ENCODE results near the gene FBLN2. TPM values are rescaled to one million over a fixed set of nuclear protein-coding genes. Genes with fewer than 3 reads are reported as not detected.

The FBLN2 gene
- polyA plus RNA-seq, 1 donor (not counting 4 experiments of a cell fraction or from before 2014, with no cell fraction given), result 0.72 TPM

DNA sequence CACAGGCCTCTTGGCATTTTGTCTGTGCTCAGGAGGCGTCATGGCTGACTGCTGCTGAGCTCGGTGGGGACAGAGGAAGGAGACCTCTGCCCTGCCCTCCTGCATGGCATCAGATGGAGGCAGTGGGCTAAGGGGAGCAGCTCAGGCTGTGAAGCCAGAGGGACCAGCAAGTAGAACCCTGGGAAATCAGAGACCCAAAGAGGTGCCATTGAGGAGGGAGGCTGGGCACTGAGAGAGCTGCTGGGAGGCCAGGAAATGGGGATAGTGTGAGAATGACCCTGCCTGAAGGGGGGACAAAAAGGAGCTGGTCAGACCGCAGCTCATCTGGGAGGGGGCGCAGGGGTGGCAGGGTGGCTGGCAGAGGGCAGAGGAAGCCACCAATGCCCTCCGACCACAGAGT, 136.8 kb downstream of the FBLN2 start:
- TF ChIP-seq, protein P1, sequence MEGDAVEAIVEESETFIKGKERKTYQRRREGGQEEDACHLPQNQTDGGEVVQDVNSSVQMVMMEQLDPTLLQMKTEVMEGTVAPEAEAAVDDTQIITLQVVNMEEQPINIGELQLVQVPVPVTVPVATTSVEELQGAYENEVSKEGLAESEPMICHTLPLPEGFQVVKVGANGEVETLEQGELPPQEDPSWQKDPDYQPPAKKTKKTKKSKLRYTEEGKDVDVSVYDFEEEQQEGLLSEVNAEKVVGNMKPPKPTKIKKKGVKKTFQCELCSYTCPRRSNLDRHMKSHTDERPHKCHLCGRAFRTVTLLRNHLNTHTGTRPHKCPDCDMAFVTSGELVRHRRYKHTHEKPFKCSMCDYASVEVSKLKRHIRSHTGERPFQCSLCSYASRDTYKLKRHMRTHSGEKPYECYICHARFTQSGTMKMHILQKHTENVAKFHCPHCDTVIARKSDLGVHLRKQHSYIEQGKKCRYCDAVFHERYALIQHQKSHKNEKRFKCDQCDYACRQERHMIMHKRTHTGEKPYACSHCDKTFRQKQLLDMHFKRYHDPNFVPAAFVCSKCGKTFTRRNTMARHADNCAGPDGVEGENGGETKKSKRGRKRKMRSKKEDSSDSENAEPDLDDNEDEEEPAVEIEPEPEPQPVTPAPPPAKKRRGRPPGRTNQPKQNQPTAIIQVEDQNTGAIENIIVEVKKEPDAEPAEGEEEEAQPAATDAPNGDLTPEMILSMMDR (optimal IDR thresholded peaks at IDR 0.05 in 1 of 3, IDR thresholded peaks at IDR 0.05 in 1 of 3, conservative IDR thresholded peaks at IDR 0.05 in 1 of 3; ENCODE audit: extremely low read depth in 1 of 3, insufficient read depth in 2 of 3, low read length in 3 of 3), result no peak
- no peak for TF ChIP-seq EZH2 (IDR thresholded peaks at IDR 0.05; ENCODE audit: low read length)
- Histone ChIP-seq H3K27ac (ENCODE audit: control insufficient read depth, insufficient read depth, low read length) (no peak overlapping the region), H3K79me2 (ENCODE audit: control insufficient read depth, insufficient read depth, low read length) (no peaks in the 10 kb centered on the region), H3K4me3 (ENCODE audit: control insufficient read depth in 2 of 3, extremely low read depth in 1 of 3, insufficient read depth in 2 of 3, low read depth in 1 of 3, low read length in 3 of 3) (no peak overlapping the region), H3K9me1 (ENCODE audit: control insufficient read depth, extremely low read depth, insufficient read depth, low read length) (no peaks in the 10 kb centered on the region), H4K20me1 (ENCODE audit: control insufficient read depth, extremely low read depth, insufficient read depth, low read length) (no peaks in the 10 kb centered on the region), H3K4me2 (ENCODE audit: control insufficient read depth, extremely low read depth, insufficient read depth, low read depth, low read length) (no peak overlapping the region), H3K9me3 (ENCODE audit: control insufficient read depth, low read depth, low read length) (no peaks in the 10 kb centered on the region), H3K36me3 (ENCODE audit: control insufficient read depth in 2 of 2, extremely low read depth in 1 of 2, insufficient read depth in 2 of 2, low read length in 2 of 2) (no peaks in the 10 kb centered on the region), H2AFZ (ENCODE audit: control insufficient read depth, low read length) (no peak overlapping the region), H3K27me3 (ENCODE audit: control insufficient read depth, extremely low read depth, insufficient read depth, low read length) (peaks cover 51% of the 10 kb centered on the region), H3K9ac (ENCODE audit: control insufficient read depth, extremely low read depth, insufficient read depth, low read length) (no peak overlapping the region), H3K4me1 (ENCODE audit: control insufficient read depth, extremely low read depth, insufficient read depth, low read length) (no peaks in the 10 kb centered on the region)
- dilution Hi-C loops (cut with MboI; ENCODE audit: extremely low pct_ligation_motif_present, low sequenced_read_pairs), result no loop called here
- FAIRE-seq (no peak), DNase-seq (ENCODE audit: low read depth, low spot score) (no peak)

DNA sequence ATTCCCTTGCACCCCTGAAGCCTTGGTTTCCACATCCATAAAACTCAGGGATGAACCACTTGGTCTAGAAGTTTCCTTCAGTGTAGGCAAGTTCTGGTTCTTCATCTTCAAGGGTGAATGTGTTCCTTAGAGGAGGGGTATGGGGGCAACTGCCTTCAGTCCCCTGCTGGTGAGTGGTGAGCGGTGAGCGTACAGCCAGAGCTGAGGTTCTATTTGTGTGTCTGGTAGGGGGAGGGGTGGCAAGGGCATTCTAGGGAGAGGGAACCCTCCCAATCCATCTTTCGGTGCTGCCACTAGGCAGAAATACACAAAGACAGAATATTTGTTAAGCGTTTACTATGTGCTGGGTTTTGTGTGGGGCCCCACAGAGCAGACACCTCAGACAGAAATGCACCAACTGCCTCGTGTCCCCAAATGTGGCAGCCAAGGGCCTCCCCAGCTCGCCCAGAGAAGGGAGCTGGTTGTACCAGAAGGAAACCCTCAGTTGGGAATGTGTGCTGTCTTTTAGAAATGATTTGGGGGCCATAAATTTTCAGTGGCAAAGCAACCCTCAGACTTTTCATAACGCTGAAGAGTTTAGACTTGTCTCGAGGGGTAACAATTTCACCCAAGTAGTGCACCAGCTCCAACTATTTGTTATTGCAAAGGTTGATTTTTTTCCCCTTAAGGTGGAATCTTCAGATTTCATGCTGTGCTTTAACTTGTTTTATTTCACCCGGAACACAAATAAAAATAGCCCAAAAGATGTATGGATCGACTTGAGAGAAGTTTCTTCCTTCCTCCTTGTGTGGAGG, 137.6 kb downstream of the FBLN2 start:
- H3K4me1 ChIP-seq (ENCODE audit: control insufficient read depth, extremely low read depth, insufficient read depth, low read length), result no peaks in the 10 kb centered on the region
- H3K27me3 ChIP-seq (ENCODE audit: control insufficient read depth, extremely low read depth, insufficient read depth, low read length), result peaks cover 51% of the 10 kb centered on the region
- H3K4me2 ChIP-seq (ENCODE audit: control insufficient read depth, extremely low read depth, insufficient read depth, low read depth, low read length), result no peak overlapping the region
- H3K36me3 ChIP-seq (ENCODE audit: control insufficient read depth in 2 of 2, extremely low read depth in 1 of 2, insufficient read depth in 2 of 2, low read length in 2 of 2), result no peaks in the 10 kb centered on the region
- no peaks in the 10 kb centered on the region for H3K9me1 ChIP-seq (ENCODE audit: control insufficient read depth, extremely low read depth, insufficient read depth, low read length)
- TF ChIP-seq, protein P1 (optimal IDR thresholded peaks at IDR 0.05 in 1 of 3, IDR thresholded peaks at IDR 0.05 in 1 of 3, conservative IDR thresholded peaks at IDR 0.05 in 1 of 3; ENCODE audit: extremely low read depth in 1 of 3, insufficient read depth in 2 of 3, low read length in 3 of 3), result no peak
- no peak for TF ChIP-seq EZH2 (IDR thresholded peaks at IDR 0.05; ENCODE audit: low read length)
- DNase-seq (ENCODE audit: low read depth, low spot score) (no peak), FAIRE-seq (no peak)
- H2AFZ ChIP-seq (ENCODE audit: control insufficient read depth, low read length), result no peak overlapping the region
- no peaks in the 10 kb centered on the region for H3K9me3 ChIP-seq (ENCODE audit: control insufficient read depth, low read depth, low read length)
- dilution Hi-C loops (cut with MboI; ENCODE audit: extremely low pct_ligation_motif_present, low sequenced_read_pairs), result no loop called here
- H3K79me2 ChIP-seq (ENCODE audit: control insufficient read depth, insufficient read depth, low read length), result no peaks in the 10 kb centered on the region
- no peak overlapping the region for H3K4me3 ChIP-seq (ENCODE audit: control insufficient read depth in 2 of 3, extremely low read depth in 1 of 3, insufficient read depth in 2 of 3, low read depth in 1 of 3, low read length in 3 of 3)
- no peaks in the 10 kb centered on the region for H4K20me1 ChIP-seq (ENCODE audit: control insufficient read depth, extremely low read depth, insufficient read depth, low read length)
- no peak overlapping the region for H3K9ac ChIP-seq (ENCODE audit: control insufficient read depth, extremely low read depth, insufficient read depth, low read length)
- no peak overlapping the region for H3K27ac ChIP-seq (ENCODE audit: control insufficient read depth, insufficient read depth, low read length)

All from keratinocyte (primary cell).